HL-60 (cell line): ENCODE data around the gene SP7.
"Not testable (repeated sequence)": the region's sequence is repeated elsewhere in the genome, so short reads cannot be mapped to it uniquely, and the experiment has no call there.

Source experiments
- DNase-seq, 2 experiments: peaks; one replicate each; pipeline ENCODE4 v3.0.0-alpha.2; 2010 to 2020; ENCODE audit warnings: low read depth in 1 of 2, low spot score in 1 of 2
- H3K27ac ChIP-seq: fragments of 250-450 bp; sonication (Bioruptor Pico); replicated peaks from 2 replicates; pipeline ENCODE4 v1.5.1; 2020; ENCODE audit warnings: mild to moderate bottlenecking, moderate library complexity
- H3K27me3 ChIP-seq: fragments of 250-450 bp; sonication (Bioruptor Pico); 2 replicates; pipeline ENCODE4 v1.5.1; 2021; ENCODE audit warnings: mild to moderate bottlenecking, moderate library complexity; ENCODE audit not compliant: insufficient read depth, poor library complexity, severe bottlenecking
- H3K4me3 ChIP-seq: replicated peaks from 2 replicates; pipeline ENCODE4 v1.5.1; 2011; ENCODE audit warnings: mild to moderate bottlenecking, control low read depth, low read length; ENCODE audit not compliant: insufficient read depth
- CTCF ChIP-seq: IDR thresholded peaks from one replicate; pipeline ENCODE4 v1.5.1; 2011; ENCODE audit warnings: low read length, control low read depth, inconsistent platforms; ENCODE audit not compliant: insufficient read depth
- GABPA ChIP-seq: IDR thresholded peaks from 2 replicates; pipeline ENCODE4 v1.6.1; 2012; ENCODE audit warnings: low read depth
- POLR2AphosphoS5 ChIP-seq: IDR thresholded peaks from 2 replicates; pipeline ENCODE4 v1.6.1; 2012; ENCODE audit warnings: low read depth
- SPI1 ChIP-seq: IDR thresholded peaks from 2 replicates; pipeline ENCODE4 v1.6.1; 2012; ENCODE audit warnings: low read depth, mild to moderate bottlenecking, borderline replicate concordance
- TF ChIP-seq, protein P1 (sequence below): IDR thresholded peaks from 2 replicates; pipeline ENCODE4 v1.6.1; 2012; ENCODE audit warnings: low read depth; ENCODE audit not compliant: insufficient replicate concordance

The SP7 gene

DNA sequence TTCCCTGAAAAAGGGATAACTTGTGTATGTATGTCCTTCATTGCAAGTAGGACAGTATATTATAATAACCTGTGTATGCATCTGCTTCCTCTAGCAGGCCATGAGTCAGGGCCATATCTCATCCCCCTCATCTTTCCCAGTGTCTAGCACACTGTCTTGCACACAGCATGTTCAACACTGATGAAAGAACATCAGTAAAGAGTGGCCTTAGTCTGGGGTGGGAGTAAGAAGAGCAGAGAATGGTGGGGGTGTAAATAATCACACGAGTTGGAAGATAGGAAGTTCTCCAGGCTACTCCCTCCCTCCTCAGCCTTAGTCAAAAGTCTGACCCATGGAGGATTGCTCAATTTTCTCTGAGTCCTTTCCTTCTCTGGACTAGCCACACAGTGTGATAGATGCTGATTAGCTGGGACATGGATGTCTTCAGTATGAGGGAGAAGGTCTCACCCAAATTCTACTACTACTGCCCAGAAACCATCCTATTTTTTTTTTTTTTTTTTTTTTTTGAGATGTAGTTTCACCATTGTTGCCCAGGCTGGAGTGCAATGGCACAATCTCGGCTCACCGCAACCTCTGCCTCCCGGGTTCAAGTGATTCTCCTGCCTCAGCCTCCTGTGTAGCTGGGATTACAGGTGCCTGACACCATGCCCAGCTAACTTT lies 29.2 kb upstream of the SP7 start:
- H3K4me3 ChIP-seq = no peak overlapping the region
- H3K27ac ChIP-seq = peak overlapping the region; percentile 49
- DNase-seq = peak in 1 of 2 experiments; percentile 62
- no peak for TF ChIP-seq POLR2AphosphoS5
- no peaks in the 10 kb centered on the region for H3K27me3 ChIP-seq

DNA sequence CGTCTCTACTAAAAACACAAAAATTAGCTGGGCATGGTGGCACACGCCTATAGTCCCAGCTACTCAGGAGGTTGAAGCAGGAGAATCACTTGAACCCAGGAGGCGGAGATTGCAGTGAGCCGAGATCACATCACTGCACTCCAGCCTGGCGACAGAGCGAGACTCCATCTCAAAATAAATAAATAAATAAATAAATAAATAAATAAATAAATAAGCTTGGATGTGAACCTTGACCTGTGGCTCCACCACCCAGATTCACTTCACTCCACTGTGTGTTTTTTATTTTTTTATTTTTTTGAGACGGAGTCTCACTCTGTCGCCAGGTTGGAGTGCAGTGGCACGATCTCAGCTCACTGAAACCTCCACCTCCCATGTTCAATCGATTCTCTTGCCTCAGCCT lies 25.5 kb upstream of the SP7 start:
- DNase-seq, H3K27ac ChIP-seq, H3K4me3 ChIP-seq, H3K27me3 ChIP-seq: not testable (repeated sequence)

GRCh38 chr12:53358836-53359419 lies 22.8 kb upstream of the SP7 start:
- TF ChIP-seq SPI1 (no peak), POLR2AphosphoS5 (no peak)
- no peak for DNase-seq
- no peaks in the 10 kb centered on the region for H3K27me3 ChIP-seq
- H3K27ac ChIP-seq = no peak overlapping the region
- H3K4me3 ChIP-seq = no peak overlapping the region

DNA sequence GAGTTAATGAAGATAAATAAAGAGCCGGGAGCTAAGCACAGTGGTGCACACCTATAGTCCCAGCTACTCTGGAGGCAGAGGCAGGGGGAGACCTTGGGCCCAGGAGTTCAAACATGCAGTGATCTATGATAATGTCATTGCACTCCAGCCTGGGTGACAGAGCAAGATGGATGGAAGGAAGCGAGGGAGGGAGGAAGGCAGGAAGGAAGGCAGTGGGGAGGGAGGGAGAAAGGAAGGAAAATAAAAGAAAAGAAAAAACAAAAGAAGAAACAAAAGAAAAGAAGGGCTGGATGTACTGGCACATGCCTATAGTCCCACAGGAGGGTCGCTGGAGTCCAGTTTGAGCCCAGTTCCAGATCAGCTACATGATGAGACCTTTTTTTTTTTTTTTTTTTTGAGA lies 19.0 kb upstream of the SP7 start:
- Histone ChIP-seq H3K27ac (no peak overlapping the region), H3K4me3 (no peak overlapping the region), H3K27me3 (no peaks in the 10 kb centered on the region)
- TF ChIP-seq CTCF = no peak
- TF ChIP-seq, protein P1, sequence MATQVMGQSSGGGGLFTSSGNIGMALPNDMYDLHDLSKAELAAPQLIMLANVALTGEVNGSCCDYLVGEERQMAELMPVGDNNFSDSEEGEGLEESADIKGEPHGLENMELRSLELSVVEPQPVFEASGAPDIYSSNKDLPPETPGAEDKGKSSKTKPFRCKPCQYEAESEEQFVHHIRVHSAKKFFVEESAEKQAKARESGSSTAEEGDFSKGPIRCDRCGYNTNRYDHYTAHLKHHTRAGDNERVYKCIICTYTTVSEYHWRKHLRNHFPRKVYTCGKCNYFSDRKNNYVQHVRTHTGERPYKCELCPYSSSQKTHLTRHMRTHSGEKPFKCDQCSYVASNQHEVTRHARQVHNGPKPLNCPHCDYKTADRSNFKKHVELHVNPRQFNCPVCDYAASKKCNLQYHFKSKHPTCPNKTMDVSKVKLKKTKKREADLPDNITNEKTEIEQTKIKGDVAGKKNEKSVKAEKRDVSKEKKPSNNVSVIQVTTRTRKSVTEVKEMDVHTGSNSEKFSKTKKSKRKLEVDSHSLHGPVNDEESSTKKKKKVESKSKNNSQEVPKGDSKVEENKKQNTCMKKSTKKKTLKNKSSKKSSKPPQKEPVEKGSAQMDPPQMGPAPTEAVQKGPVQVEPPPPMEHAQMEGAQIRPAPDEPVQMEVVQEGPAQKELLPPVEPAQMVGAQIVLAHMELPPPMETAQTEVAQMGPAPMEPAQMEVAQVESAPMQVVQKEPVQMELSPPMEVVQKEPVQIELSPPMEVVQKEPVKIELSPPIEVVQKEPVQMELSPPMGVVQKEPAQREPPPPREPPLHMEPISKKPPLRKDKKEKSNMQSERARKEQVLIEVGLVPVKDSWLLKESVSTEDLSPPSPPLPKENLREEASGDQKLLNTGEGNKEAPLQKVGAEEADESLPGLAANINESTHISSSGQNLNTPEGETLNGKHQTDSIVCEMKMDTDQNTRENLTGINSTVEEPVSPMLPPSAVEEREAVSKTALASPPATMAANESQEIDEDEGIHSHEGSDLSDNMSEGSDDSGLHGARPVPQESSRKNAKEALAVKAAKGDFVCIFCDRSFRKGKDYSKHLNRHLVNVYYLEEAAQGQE = no peak
- TF ChIP-seq POLR2AphosphoS5 = no peak
- no peak for TF ChIP-seq GABPA
- no peak for TF ChIP-seq SPI1
- no peak for DNase-seq

DNA sequence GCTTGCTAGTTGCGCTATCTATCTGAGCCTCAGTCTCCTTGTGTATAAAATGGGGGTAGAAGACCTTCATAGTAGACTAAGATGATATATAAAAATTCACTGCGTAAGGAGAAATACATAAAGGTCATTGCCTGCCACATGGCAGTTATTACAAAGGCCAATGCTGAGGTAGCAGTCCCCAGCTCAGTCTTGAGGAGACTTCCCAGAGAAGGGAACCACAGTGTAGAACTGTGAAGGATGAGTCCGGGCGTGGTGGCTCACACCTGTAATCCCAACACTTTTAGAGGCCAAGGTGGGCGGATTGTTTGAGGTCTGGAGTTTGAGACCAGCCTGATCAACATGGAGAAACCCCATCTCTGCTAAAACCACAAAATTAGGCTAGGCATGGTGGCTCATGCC lies 17.1 kb upstream of the SP7 start:
- Histone ChIP-seq H3K4me3 (no peak overlapping the region), H3K27me3 (no peaks in the 10 kb centered on the region), H3K27ac (no peak overlapping the region)
- no peak for TF ChIP-seq POLR2AphosphoS5
- no peak for TF ChIP-seq GABPA
- TF ChIP-seq, protein P1 = no peak
- TF ChIP-seq SPI1 = no peak
- TF ChIP-seq CTCF = no peak
- no peak for DNase-seq
